A549 (cell line): ENCODE results near the gene COPS3. TPM values are rescaled to one million over a fixed set of nuclear protein-coding genes. Genes with fewer than 3 reads are reported as not detected.

Experiments used
- ATAC-seq, 2 experiments: fragments of 200-7000 bp in 1 of 2; fragments of >200 bp in 1 of 2; cut with Nextera tagmentation in 1 of 2; cut with Tn5 transposase in 1 of 2; 3 replicates each; pipeline versions ENCODE4 v1.8.0 to v1.9.1; 2018 to 2020; ENCODE audit warnings: mild to moderate bottlenecking in 1 of 2, moderate library complexity in 1 of 2
- CTCF ChIA-PET: fragments of 300-600 bp; sonication (Branson Sonifier 250); formaldehyde crosslinking; extraction: SDS; loops from one replicate; lab custom pipeline; 2021; ENCODE audit warnings: antibody characterized with exemption, inconsistent platforms; lab: Yijun Ruan, JAX
- POLR2A ChIA-PET: fragments of 350-600 bp; formaldehyde crosslinking; extraction: SDS; loops from one replicate; lab custom pipeline; 2021; ENCODE audit warnings: antibody characterized with exemption, inconsistent platforms; lab: Yijun Ruan, JAX
- DNase-seq, 2 experiments: peaks; one replicate each; pipeline versions ENCODE4 v3.0.0 to v3.0.0-alpha.2; 2011 to 2016; ENCODE audit warnings: low read depth in 1 of 2, low spot score in 1 of 2
- FAIRE-seq: peaks from 2 replicates; lab custom pipeline; 2011; peaks lifted over from hg19 to GRCh38; lab: Jason Lieb, UNC
- H3K27ac ChIP-seq, 2 experiments: fragments of >200 bp; sonication (Bioruptor Twin); formaldehyde crosslinking; 3 replicates each; pipeline ENCODE4 v1.5.1; 2016 to 2017
- H3K4me1 ChIP-seq: fragments of >200 bp; sonication (Bioruptor Twin); formaldehyde crosslinking; 3 replicates; pipeline ENCODE4 v1.6.1; 2016
- H3K4me2 ChIP-seq: fragments of >200 bp; sonication (Bioruptor Twin); formaldehyde crosslinking; 3 replicates; pipeline ENCODE4 v1.6.1; 2016
- H3K4me3 ChIP-seq: fragments of >200 bp; sonication (Bioruptor Twin); formaldehyde crosslinking; 3 replicates; pipeline ENCODE4 v1.5.1; 2016
- H3K9me3 ChIP-seq: fragments of >200 bp; sonication (Bioruptor Twin); formaldehyde crosslinking; 3 replicates; pipeline ENCODE4 v1.6.1; 2016
- CBX8 ChIP-seq: fragments of 200-600 bp; sonication (generic); IDR thresholded peaks from 2 replicates; pipeline ENCODE4 v1.6.1; 2016
- ESRRA ChIP-seq: fragments of 150-350 bp; IDR thresholded peaks from 2 replicates; pipeline ENCODE4 v1.6.1; 2014; ENCODE audit warnings: mild to moderate bottlenecking, low read length, borderline replicate concordance
- FOSL2 ChIP-seq, 2 experiments: fragments of 450-650 bp in 1 of 2; fragments of >200 bp in 1 of 2; sonication (Bioruptor Twin) in 1 of 2; formaldehyde crosslinking; IDR thresholded peaks; 2 replicates each; pipeline versions ENCODE4 v1.5.0 to v1.6.1; 2016 to 2020; ENCODE audit warnings: mild to moderate bottlenecking in 1 of 2, moderate library complexity in 1 of 2
- FOXS1 ChIP-seq: fragments of 250-450 bp; sonication (Bioruptor Pico); IDR thresholded peaks from 2 replicates; pipeline ENCODE4 v1.5.0; 2020; ENCODE audit warnings: mild to moderate bottlenecking, moderate library complexity
- HEYL ChIP-seq: fragments of 250-450 bp; sonication (Bioruptor Pico); IDR thresholded peaks from 2 replicates; pipeline ENCODE4 v1.8.0; 2021; ENCODE audit warnings: mild to moderate bottlenecking, moderate library complexity
- HOXA7 ChIP-seq: fragments of 250-450 bp; sonication (Bioruptor Pico); IDR thresholded peaks from 2 replicates; pipeline ENCODE4 v1.5.0; 2020; ENCODE audit warnings: mild to moderate bottlenecking, moderate library complexity
- HOXB5 ChIP-seq: fragments of 250-450 bp; sonication (Bioruptor Pico); IDR thresholded peaks from 2 replicates; pipeline ENCODE4 v1.5.0; 2020; ENCODE audit warnings: mild to moderate bottlenecking, moderate library complexity
- KDM5A ChIP-seq: fragments of 200-600 bp; sonication (generic); IDR thresholded peaks from 2 replicates; pipeline ENCODE4 v1.6.1; 2016; ENCODE audit warnings: antibody characterized with exemption, mild to moderate bottlenecking
- MYC ChIP-seq: IDR thresholded peaks from 2 replicates; pipeline ENCODE4 v1.6.1; 2012; ENCODE audit warnings: mild to moderate bottlenecking, inconsistent platforms, low read length, improper control_type of control experiment, borderline replicate concordance
- NPAS2 ChIP-seq: fragments of 250-450 bp; sonication (Bioruptor Pico); IDR thresholded peaks from 2 replicates; pipeline ENCODE4 v1.8.0; 2022; ENCODE audit warnings: mild to moderate bottlenecking, moderate library complexity, borderline replicate concordance
- POLR2A ChIP-seq: IDR thresholded peaks from 2 replicates; pipeline ENCODE4 v1.6.1; 2012; ENCODE audit warnings: mild to moderate bottlenecking, low read length
- SREBF2 ChIP-seq: fragments of 450-650 bp; IDR thresholded peaks from 2 replicates; pipeline ENCODE4 v1.6.1; 2014; ENCODE audit warnings: mild to moderate bottlenecking, moderate library complexity
- ZFP36 ChIP-seq: fragments of 450-650 bp; IDR thresholded peaks from 2 replicates; pipeline ENCODE4 v1.6.1; 2014; ENCODE audit warnings: borderline replicate concordance; ENCODE audit not compliant: partially characterized antibody
- ZNF302 ChIP-seq: fragments of 250-450 bp; sonication (Bioruptor Pico); IDR thresholded peaks from 2 replicates; pipeline ENCODE4 v1.9.0; 2021; ENCODE audit warnings: inconsistent platforms, mild to moderate bottlenecking, moderate library complexity
- WGBS: methylation state at CpG from one replicate; pipeline ENCODE4 v1.1.6; 2017; ENCODE audit errors: missing lambda C conversion rate; 5-methylcytosine and 5-hydroxymethylcytosine counted together
- polyA plus RNA-seq, 4 experiments: library from polyadenylated mRNA; depleted of rRNA in 3 of 4; stranded (reverse); fragments of >200 nt; fragmentation: RNase III in 1 of 4; extraction: RNeasy Plus Mini Kit Qiagen cat#74134 plus additional on column Dnase treatment in 1 of 4; gene quantifications; 2 replicates in 3 of 4; 3 replicates in 1 of 4; pipeline ENCODE4 v1.2.3, GENCODE V29; 2011 to 2017
- TF ChIP-seq, protein P1 (sequence below): fragments of >200 bp; sonication (Bioruptor Twin); formaldehyde crosslinking; IDR thresholded peaks from 3 replicates; pipeline ENCODE4 v1.5.1; 2016
- TF ChIP-seq, protein P2 (sequence below): fragments of >200 bp; sonication (Bioruptor Twin); formaldehyde crosslinking; IDR thresholded peaks from 2 replicates; pipeline ENCODE4 v1.6.1; 2016
- TF ChIP-seq, protein P3 (sequence below): fragments of 150-350 bp; IDR thresholded peaks from 2 replicates; pipeline ENCODE4 v1.6.1; 2014; ENCODE audit warnings: low read depth, mild to moderate bottlenecking, low read length
- TF ChIP-seq, protein P4 (sequence below): fragments of 250-450 bp; sonication (Bioruptor Pico); IDR thresholded peaks from 2 replicates; pipeline ENCODE4 v1.5.0; 2020; ENCODE audit warnings: low read depth, mild to moderate bottlenecking, moderate library complexity

The COPS3 gene
- polyA plus RNA-seq, 2 of the 4 experiments (the other 2 are of a cell fraction): 149 to 204 TPM

DNA sequence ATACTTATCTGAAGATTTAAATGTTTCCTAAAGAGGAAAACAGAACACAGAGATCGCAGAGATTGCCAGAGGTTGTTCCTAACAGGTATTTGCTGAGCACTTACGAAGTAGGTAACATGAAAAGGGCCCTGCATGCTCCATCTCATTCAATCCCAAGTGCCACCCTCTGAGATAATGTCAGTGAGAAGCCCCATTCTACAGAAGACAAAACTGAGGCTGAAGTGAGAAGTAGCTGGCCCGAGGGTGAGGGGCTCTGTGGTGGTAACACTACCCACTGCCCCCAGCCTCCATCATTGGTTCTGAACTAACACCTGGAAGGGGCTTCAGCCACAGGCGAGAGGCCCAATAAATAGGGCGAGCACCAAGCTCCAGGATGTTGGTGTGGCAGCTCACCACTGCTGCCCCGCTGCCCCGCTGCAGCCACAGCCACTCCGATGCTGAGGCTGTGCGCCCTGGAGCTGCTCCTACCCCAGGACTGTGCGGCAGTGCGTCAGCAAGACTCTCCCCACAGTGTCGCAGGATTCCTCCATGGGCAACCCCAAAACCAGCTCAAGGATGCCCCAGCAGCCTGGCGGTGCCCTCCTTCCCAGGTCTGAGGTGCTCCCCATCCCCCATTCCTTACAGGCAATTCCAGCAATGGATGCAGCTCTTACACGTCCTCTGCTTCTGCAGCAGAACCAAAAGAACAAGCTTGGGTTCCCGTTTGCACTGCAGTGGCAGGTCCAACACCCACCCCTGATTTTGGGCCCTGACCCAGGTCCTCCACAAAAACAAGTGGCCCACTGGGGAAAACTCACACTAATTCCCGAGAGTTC is 54.4 kb downstream of the COPS3 start:
- DNase-seq: no peak
- POLR2A ChIA-PET: interaction anchor here (1.0 kb wide), 1 partner anchor 11 kb away, joined by 5 read pairs; the partner anchor contains the start of gene FLCN
- Histone ChIP-seq H3K4me2 (no peak overlapping the region), H3K9me3 (no peaks in the 10 kb centered on the region), H3K4me3 (no peak overlapping the region), H3K4me1 (no peaks in the 10 kb centered on the region), H3K27ac (no peak overlapping the region)
- TF ChIP-seq ESRRA (no peak), FOXS1 (CRISPR knock-in tag) (no peak), ZNF302 (no peak), CBX8 (no peak), HOXA7 (CRISPR knock-in tag) (no peak), KDM5A (no peak), POLR2A (no peak), MYC (no peak)
- TF ChIP-seq, protein P1, sequence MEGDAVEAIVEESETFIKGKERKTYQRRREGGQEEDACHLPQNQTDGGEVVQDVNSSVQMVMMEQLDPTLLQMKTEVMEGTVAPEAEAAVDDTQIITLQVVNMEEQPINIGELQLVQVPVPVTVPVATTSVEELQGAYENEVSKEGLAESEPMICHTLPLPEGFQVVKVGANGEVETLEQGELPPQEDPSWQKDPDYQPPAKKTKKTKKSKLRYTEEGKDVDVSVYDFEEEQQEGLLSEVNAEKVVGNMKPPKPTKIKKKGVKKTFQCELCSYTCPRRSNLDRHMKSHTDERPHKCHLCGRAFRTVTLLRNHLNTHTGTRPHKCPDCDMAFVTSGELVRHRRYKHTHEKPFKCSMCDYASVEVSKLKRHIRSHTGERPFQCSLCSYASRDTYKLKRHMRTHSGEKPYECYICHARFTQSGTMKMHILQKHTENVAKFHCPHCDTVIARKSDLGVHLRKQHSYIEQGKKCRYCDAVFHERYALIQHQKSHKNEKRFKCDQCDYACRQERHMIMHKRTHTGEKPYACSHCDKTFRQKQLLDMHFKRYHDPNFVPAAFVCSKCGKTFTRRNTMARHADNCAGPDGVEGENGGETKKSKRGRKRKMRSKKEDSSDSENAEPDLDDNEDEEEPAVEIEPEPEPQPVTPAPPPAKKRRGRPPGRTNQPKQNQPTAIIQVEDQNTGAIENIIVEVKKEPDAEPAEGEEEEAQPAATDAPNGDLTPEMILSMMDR: no peak
- no peak for FAIRE-seq
- 95% methylated on average over 13 of the region's 16 CpGs for WGBS
- CTCF ChIA-PET: interaction anchor here (0.7 to 2.3 kb wide), 7 partner anchors 9 to 129 kb away, joined by 3 to 8 read pairs (median 4); no protein-coding TSS in a partner anchor
- ATAC-seq: no peak

DNA sequence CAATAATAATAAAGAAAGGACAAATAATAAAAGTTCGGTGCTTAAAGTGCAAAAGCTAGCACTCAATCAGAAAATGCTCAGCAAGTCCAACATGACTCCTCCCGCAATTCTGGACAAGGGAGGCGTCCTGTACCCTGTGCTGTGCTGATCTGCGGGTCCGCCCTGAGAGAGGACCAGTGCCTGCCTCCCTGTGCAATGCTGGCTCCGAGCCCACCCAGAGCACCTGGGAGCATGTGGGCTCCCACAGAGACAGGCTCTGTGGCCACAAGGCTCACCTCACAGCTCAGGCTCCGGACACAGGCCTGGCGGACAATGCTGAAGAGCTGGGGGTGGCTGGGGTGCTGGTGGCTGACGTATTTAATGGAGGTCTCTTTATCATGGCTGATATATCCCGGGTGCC is 55.1 kb downstream of the COPS3 start:
- ATAC-seq: no peak
- no peak overlapping the region for H3K4me2 ChIP-seq
- no peak overlapping the region for H3K4me3 ChIP-seq
- TF ChIP-seq, protein P2, sequence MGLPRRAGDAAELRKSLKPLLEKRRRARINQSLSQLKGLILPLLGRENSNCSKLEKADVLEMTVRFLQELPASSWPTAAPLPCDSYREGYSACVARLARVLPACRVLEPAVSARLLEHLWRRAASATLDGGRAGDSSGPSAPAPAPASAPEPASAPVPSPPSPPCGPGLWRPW: no peak
- no peak for TF ChIP-seq HEYL
- no peak for TF ChIP-seq HOXB5 (CRISPR knock-in tag)
- TF ChIP-seq FOSL2 (IDR thresholded peaks at IDR 0.05): no peak
- TF ChIP-seq FOSL2 (CRISPR knock-in tag; IDR thresholded peaks at IDR 0.05): no peak
- no peak for TF ChIP-seq ZNF302
- TF ChIP-seq SREBF2: no peak
- TF ChIP-seq ZFP36: no peak
- TF ChIP-seq, protein P1: no peak
- no peak for TF ChIP-seq HOXA7 (CRISPR knock-in tag)
- TF ChIP-seq, protein P3, sequence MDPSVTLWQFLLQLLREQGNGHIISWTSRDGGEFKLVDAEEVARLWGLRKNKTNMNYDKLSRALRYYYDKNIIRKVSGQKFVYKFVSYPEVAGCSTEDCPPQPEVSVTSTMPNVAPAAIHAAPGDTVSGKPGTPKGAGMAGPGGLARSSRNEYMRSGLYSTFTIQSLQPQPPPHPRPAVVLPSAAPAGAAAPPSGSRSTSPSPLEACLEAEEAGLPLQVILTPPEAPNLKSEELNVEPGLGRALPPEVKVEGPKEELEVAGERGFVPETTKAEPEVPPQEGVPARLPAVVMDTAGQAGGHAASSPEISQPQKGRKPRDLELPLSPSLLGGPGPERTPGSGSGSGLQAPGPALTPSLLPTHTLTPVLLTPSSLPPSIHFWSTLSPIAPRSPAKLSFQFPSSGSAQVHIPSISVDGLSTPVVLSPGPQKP: no peak
- no peak for TF ChIP-seq CBX8
- TF ChIP-seq, protein P4, sequence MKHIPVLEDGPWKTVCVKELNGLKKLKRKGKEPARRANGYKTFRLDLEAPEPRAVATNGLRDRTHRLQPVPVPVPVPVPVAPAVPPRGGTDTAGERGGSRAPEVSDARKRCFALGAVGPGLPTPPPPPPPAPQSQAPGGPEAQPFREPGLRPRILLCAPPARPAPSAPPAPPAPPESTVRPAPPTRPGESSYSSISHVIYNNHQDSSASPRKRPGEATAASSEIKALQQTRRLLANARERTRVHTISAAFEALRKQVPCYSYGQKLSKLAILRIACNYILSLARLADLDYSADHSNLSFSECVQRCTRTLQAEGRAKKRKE (CRISPR knock-in tag): no peak
- TF ChIP-seq NPAS2 (CRISPR knock-in tag): no peak
- H3K27ac ChIP-seq: no peak overlapping the region
- H3K9me3 ChIP-seq: no peaks in the 10 kb centered on the region
- POLR2A ChIA-PET: interaction anchor here (1.0 kb wide), 1 partner anchor 11 kb away, joined by 5 read pairs; the partner anchor contains the start of gene FLCN
- no peaks in the 10 kb centered on the region for H3K4me1 ChIP-seq
- WGBS: 91% methylated on average over 10 of the region's 10 CpGs
- CTCF ChIA-PET: interaction anchor here (1.2 to 2.3 kb wide), 4 partner anchors 9 to 129 kb away, joined by 3 to 8 read pairs (median 4); no protein-coding TSS in a partner anchor
- DNase-seq: no peak
- no peak for FAIRE-seq
